ENCODE measurements around the gene HRC. TPM values are rescaled to one million over a fixed set of nuclear protein-coding genes. Genes with fewer than 3 reads are reported as not detected.

Gene HRC
- total and polyA plus RNA-seq, 2 donors (not counting 3 experiments of a cell fraction or from before 2014, with no cell fraction given), result not detected

GRCh38 chr19:49114630-49115363 is 40.4 kb downstream of the HRC start:
- BruUV-seq (replicated peaks), result no TSS peak
- Histone ChIP-seq H3K4me2 (ENCODE audit: insufficient read depth, low read length) (peak overlapping the region; percentile 66), H3K9me1 (replicated peaks; ENCODE audit: control insufficient read depth, extremely low read depth, insufficient read depth, low read length) (no peaks in the 10 kb centered on the region), H3K9ac (replicated peaks; ENCODE audit: extremely low read depth, insufficient read depth, low read length) (peak overlapping the region; percentile 59), H3K27ac (ENCODE audit: insufficient read depth, low read depth, low read length) (no peak overlapping the region), H3K4me3 (replicated peaks in 1 of 3; ENCODE audit: insufficient read depth in 1 of 3, low read depth in 1 of 3, low read length in 3 of 3) (peak overlapping the region; percentile 42 to 48 (median 47)), H3K27me3 (ENCODE audit: control insufficient read depth in 2 of 2, insufficient read depth in 2 of 2, low read length in 2 of 2) (no peaks in the 10 kb centered on the region), H3K36me3 (ENCODE audit: control insufficient read depth in 2 of 2, extremely low read depth in 1 of 2, insufficient read depth in 2 of 2, low read length in 2 of 2) (no peaks in the 10 kb centered on the region), H2AFZ (ENCODE audit: low read depth, low read length) (peak overlapping the region; percentile 89), H3K79me2 (ENCODE audit: control insufficient read depth, insufficient read depth, low read length) (no peaks in the 10 kb centered on the region), H4K20me1 (replicated peaks; ENCODE audit: control insufficient read depth, extremely low read depth, insufficient read depth, low read length) (no peaks in the 10 kb centered on the region), H3K9me3 (replicated peaks; ENCODE audit: control insufficient read depth, insufficient read depth, low read length) (no peaks in the 10 kb centered on the region), H3K4me1 (ENCODE audit: control insufficient read depth, extremely low read depth, insufficient read depth, low read length) (peaks cover 15% of the 10 kb centered on the region)
- TF ChIP-seq MYC (IDR thresholded peaks at IDR 0.05; ENCODE audit: low read depth, low read length) (no peak), GATA2 (IDR thresholded peaks at IDR 0.05; ENCODE audit: insufficient read depth, insufficient read length, low read depth, low read length) (no peak), EZH2 (IDR thresholded peaks at IDR 0.05; ENCODE audit: borderline replicate concordance, low read depth, low read length, severe bottlenecking) (no peak), JUN (IDR thresholded peaks at IDR 0.05; ENCODE audit: borderline replicate concordance, insufficient read depth, insufficient read length, low read depth) (no peak), FOS (IDR thresholded peaks at IDR 0.05; ENCODE audit: borderline replicate concordance, insufficient read depth, low read length) (no peak), MAX (IDR thresholded peaks at IDR 0.05; ENCODE audit: insufficient read depth, insufficient read length) (no peak), POLR2A (IDR thresholded peaks at IDR 0.05; ENCODE audit: low read depth, low read length) (no peak), CTCF (IDR thresholded peaks at IDR 0.05; ENCODE audit: extremely low read depth in 1 of 2, insufficient read depth in 1 of 2, low read depth in 1 of 2, low read length in 2 of 2) (no peak), POLR2AphosphoS5 (IDR thresholded peaks at IDR 0.05; ENCODE audit: insufficient read depth, low read depth, low read length) (no peak)
- POLR2A ChIA-PET, result interaction anchor here (0.5 to 1.7 kb wide), 3 partner anchors 13 to 163 kb away, joined by 3 to 5 read pairs (median 4); no protein-coding TSS in a partner anchor
- DNase-seq (ENCODE audit: low read depth, low spot score) (peak; percentile 39), FAIRE-seq (peak; percentile 38)
- intact Hi-C loops (cut with micrococcal nuclease), result loop anchor here (5.0 kb wide), 1 partner anchor 83 kb away; no protein-coding TSS in a partner anchor
- dilution Hi-C loops (cut with MboI; ENCODE audit: extremely low pct_ligation_motif_present, low sequenced_read_pairs), result no loop called here
- CTCF ChIA-PET, result interaction anchor here (0.6 to 6.5 kb wide), 27 partner anchors 9 to 337 kb away, joined by 3 to 60 read pairs (median 3); partner anchors contain the start of genes GYS1, PIH1D1 and RUVBL2

Data from endothelial cell of umbilical vein (primary cell).